Stimulated activated CD8-positive, alpha-beta memory T cell treated with anti-CD3 and anti-CD28 coated beads, Interleukin-7, amount 100 ng/mL, for 4 hours (primary cell): Measurements from ENCODE around the gene DGKH.
"Not testable (repeated sequence)": the region's sequence is repeated elsewhere in the genome, so short reads cannot be mapped to it uniquely, and the experiment has no call there.

ENCODE experiments used
- DNase-seq, 2 donors: peaks; one replicate each; pipeline ENCODE4 v3.0.0-alpha.2; 2020; ENCODE audit warnings: low read depth in 2 of 2

The DGKH gene

DNA sequence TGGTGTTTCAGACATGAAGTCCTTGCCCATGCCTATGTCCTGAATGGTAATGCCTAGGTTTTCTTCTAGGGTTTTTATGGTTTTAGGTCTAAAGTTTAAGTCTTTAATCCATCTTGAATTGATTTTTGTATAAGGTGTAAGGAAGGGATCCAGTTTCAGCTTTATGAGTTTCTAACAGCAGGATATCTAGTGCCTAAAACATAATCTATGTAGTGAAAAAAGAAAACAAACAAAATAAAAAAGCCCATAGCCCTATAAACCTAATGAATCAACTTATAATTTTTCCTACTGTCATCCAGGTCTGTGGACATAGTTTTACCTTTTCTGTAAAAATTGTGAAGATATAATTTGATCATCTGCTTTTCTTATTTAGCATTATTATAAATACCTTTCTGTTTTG is 115.5 kb downstream of the DGKH start:
- not testable (repeated sequence) for DNase-seq

DNA sequence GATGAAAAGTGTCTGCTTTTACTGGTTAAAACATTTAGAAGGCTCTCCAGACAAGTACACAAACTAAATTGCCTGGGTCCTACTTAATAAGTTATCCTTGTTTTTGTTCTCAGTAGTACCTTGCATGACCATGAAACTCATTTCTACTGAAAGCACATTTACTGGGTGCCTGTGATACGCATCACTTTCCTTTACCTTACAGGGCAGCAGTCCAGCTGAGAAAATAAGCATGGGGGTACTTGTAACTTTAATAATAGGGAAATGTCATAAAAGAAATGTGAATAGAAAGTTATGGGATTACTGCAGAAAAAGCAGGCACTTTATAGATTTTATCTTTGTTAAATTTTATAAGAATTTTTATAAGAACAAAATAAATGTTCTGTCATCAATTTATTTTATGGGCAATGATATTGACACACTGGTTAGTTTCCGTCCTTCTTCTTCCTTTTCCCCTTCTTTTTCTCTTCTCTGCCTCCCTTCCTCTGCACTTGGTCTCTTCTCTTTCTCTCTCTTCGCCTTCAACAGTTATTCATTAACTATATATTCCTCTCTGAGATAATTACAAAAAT is 116.2 kb downstream of the DGKH start:
- no peak for DNase-seq

DNA sequence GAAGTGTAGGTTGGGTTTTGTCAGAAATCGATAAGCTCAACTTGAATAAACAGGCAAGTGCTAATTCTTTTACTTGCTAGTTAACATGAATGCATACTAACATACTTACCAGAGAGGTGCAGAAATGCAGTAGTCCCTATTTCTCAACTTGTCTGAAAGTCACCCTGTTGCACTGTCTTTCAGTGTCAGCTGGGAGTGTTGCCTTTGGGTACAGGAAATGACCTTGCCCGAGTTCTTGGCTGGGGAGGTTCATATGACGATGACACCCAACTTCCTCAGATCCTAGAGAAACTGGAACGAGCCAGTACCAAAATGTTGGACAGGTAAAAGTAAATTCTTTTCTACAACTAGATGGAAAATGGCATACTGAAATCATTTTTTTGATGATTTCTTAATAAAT is 120.0 kb downstream of the DGKH start:
- DNase-seq: no peak

- DNase-seq: no peak
Observed at GRCh38 chr13:42170029-42170428, 121.6 kb downstream of the DGKH start.

DNA sequence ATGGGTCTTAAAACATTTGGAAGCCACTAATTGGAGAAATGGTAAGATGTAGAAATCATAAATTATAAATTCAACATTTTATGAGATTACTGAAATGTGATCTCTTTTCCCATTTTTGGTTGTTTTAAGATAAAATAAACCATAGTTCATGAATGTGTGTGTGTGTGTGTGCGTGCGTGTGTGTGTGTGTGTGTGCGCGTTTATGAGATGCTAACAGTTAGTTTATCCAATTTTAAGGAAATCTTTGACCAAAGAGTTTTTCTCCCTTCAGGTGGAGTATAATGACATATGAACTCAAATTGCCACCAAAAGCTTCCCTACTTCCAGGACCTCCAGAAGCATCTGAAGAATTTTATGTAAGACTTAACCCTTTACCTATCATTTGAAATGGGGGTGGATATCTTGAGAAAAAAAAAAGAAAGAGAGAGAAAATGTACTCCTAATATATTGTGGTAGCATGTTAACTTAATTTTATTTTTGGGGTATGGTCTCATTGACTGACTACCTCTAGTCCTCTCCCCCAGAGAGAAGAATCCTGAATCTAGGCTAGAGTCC is 125.4 kb downstream of the DGKH start:
- DNase-seq: no peak

- no peak for DNase-seq
Observed at GRCh38 chr13:42174344-42175162, 126.1 kb downstream of the DGKH start.

DNA sequence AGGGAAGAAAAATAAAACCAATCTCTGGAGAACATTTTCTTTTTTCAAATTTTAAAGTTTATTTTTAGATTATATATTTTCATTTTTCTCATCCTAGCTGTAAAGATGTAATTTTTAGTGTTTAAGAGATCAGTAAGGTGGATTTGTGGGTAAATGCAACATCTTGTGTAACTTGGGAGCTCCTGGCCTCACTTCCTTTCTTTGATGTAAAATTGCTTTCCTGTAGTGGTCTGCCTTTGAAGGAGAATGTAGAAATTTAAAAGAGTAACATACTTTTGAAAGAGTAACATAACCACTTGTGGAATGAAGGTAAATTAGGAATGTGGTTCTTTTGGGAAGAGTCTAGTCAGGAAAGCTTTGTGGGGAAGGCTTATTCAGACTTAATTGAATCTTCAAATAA is 127.8 kb downstream of the DGKH start:
- DNase-seq: no peak

- no peak for DNase-seq
Observed at GRCh38 chr13:42177189-42177588, 128.7 kb downstream of the DGKH start.

DNA sequence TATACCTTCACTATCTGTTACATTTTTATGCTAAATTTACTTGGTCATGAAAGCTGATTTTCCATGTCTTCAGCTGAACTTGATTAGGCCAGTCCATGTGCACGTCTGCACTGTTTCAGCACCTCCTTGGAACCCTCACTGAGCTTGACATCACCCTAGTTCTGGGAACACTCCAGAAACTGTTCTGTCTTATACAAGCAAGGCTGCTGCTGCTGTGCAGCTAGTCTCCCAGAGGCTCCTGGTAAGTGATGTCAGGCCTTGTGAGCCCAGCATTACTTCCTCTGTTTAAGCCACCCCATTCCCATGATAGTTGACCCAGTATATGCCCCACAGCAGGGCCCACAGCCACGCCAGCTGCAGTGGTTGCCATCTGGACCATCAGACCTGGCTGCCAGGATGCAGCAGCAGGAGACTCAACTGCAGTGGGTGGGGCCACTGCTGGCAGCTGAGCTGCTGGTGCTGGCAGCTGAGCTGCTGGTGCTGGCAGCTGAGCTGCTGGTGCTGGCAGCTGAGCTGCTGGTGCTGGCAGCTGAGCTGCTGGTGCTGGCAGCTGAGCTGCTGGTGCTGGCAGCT is 133.0 kb downstream of the DGKH start:
- no peak for DNase-seq

- no peak for DNase-seq
Observed at GRCh38 chr13:42189061-42189460, 140.6 kb downstream of the DGKH start.

DNA sequence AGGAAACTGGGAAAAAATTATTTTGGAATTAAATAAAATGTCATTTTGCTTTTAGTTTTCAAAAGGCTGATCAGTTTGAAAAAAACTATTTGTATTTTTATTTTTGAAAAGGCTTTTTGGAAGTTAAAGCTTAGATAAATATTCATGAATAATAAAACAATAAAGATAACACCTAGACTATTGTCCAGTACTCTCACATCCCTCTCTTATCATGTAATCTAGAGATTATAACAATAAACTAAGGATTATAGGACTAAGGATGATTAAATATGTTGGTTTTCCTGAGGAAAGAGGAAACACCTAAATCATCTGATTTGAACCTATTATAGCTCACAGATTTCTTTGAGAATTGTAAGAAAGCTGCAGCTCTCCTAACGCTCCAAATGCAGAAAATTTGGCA is 142.1 kb downstream of the DGKH start:
- DNase-seq: no peak

GRCh38 chr13:42211704-42212464 is 163.4 kb downstream of the DGKH start:
- no peak for DNase-seq

GRCh38 chr13:42214446-42214845 is 166.0 kb downstream of the DGKH start:
- no peak for DNase-seq

GRCh38 chr13:42215578-42216421 is 167.4 kb downstream of the DGKH start:
- no peak for DNase-seq

GRCh38 chr13:42216422-42216735 is 167.9 kb downstream of the DGKH start:
- no peak for DNase-seq

- DNase-seq: no peak
Observed at GRCh38 chr13:42218576-42218975, 170.1 kb downstream of the DGKH start.

- DNase-seq: no peak
Observed at GRCh38 chr13:42219051-42219450, 170.6 kb downstream of the DGKH start.

- no peak for DNase-seq
Observed at GRCh38 chr13:42219876-42220275, 171.4 kb downstream of the DGKH start.

- no peak for DNase-seq
Observed at GRCh38 chr13:42221121-42221765, 172.8 kb downstream of the DGKH start.

- no peak for DNase-seq
Observed at GRCh38 chr13:42223681-42224080, 175.2 kb downstream of the DGKH start.

DNA sequence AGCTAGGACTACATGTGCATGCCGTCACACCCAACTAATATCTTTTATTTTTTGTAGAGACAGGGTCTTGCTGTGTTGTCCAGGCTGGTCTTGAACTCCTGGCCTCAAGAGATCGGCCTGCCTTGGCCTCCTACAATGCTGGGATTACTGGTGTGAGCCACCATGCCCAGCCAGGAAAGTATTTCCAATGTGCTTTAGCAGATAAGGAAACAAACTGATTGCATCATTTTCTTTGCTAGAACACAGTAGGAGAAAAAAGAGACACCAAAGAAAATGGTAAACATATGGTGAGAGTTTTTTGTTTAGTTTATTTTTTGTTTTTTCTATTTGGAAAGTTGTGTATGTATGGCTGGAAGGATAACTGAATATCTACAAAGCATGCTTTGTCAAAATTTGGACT is 176.6 kb downstream of the DGKH start:
- no peak for DNase-seq
